Activated B cell treated with CpG ODN at 0.5 μM for 24 hours (primary cell): Measurements from ENCODE around the gene SLC39A12. TPM values are rescaled to one million over a fixed set of nuclear protein-coding genes. Genes with fewer than 3 reads are reported as not detected.
"Not testable (repeated sequence)": the region's sequence is repeated elsewhere in the genome, so short reads cannot be mapped to it uniquely, and the experiment has no call there.

Source experiments
- ATAC-seq: fragments of 200-7000 bp; cut with Tn5 transposase; one replicate; pipeline ENCODE4 v1.10.0; 2021; ENCODE audit warnings: low read depth, mild to moderate bottlenecking, moderate library complexity
- CTCF ChIA-PET: fragments of 350-600 bp; sonication (Branson Sonifier 250); formaldehyde crosslinking; loops from one replicate; lab custom pipeline; 2021; ENCODE audit warnings: antibody characterized with exemption; lab: Charles Lee
- POLR2A ChIA-PET: fragments of 350-600 bp; sonication (Branson Sonifier 250); formaldehyde crosslinking; loops from one replicate; lab custom pipeline; 2021; ENCODE audit warnings: antibody characterized with exemption; lab: Charles Lee
- DNase-seq: peaks from one replicate; pipeline ENCODE4 v3.0.0; 2022
- H3K27ac Mint-ChIP-seq: one replicate; pipeline ENCODE4 v1.8.0; 2020; ENCODE audit warnings: mixed read lengths
- H3K27me3 Mint-ChIP-seq: one replicate; pipeline ENCODE4 v1.8.0; 2021; ENCODE audit warnings: mixed read lengths
- H3K36me3 Mint-ChIP-seq: one replicate; pipeline ENCODE4 v1.8.0; 2021; ENCODE audit warnings: low read depth, mixed read lengths
- H3K4me1 Mint-ChIP-seq: one replicate; pipeline ENCODE4 v1.8.0; 2021; ENCODE audit warnings: mixed read lengths
- H3K4me3 Mint-ChIP-seq: one replicate; pipeline ENCODE4 v1.8.0; 2020; ENCODE audit warnings: mild to moderate bottlenecking, mixed read lengths
- H3K9me3 Mint-ChIP-seq: one replicate; pipeline ENCODE4 v1.8.0; 2020; ENCODE audit warnings: mixed read lengths
- intact Hi-C: fragments of 100-400 bp; cut with micrococcal nuclease; formaldehyde crosslinking; loops from one replicate; pipeline ENCODE4 v1.15.1; 2024
- total RNA-seq: library from RNA; stranded (reverse); gene quantifications from 2 replicates; pipeline ENCODE4 v1.2.3, GENCODE V29; 2022
- TF ChIP-seq, protein P1 (sequence below): fragments of 200-600 bp; IDR thresholded peaks from one replicate; pipeline ENCODE4 v1.8.0; 2022; ENCODE audit warnings: antibody characterized with exemption, mild to moderate bottlenecking

The SLC39A12 gene
- total RNA-seq, 1 donor from 2014 or later = not detected

DNA sequence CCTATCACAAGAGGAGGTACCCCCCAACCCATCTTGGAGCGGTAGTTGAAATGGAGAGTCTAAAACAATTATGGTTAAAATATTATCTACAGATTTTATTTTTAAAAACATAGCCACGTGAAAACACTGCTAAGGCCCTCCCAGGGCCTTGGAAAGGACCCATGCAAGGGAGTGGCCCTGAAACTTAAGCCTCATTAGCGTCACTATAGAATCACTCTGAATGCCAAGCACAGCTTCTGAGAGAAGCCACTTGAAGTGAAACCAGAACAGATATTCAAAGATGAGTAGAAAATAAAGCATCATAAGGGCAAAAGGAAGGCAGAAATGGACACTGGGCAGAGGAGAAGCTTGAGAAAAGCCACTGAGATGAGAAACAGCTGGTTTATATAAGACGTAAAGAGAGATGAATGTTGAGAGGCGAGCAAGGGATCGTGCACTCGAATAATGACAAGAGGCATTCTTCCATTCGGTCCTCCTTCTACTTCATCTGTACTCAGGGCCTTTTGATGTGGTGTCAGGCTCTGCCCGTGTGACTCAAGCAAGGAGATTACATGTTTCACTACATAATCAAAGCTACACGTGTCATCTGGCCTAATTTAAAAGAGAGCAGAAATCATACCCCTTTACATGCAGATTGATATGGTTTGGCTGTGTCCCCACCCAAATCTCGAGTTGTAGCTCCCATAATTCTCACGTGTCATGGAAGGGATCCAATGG is 33.4 kb upstream of the SLC39A12 start:
- Mint-ChIP-seq H3K4me3 (no peak overlapping the region), H3K27ac (no peak overlapping the region), H3K27me3 (no peaks in the 10 kb centered on the region), H3K9me3 (no peaks in the 10 kb centered on the region), H3K36me3 (no peaks in the 10 kb centered on the region), H3K4me1 (no peaks in the 10 kb centered on the region)
- intact Hi-C loops = no loop called here
- CTCF ChIA-PET = no interaction called here
- ATAC-seq = no peak
- DNase-seq = no peak
- POLR2A ChIA-PET = no interaction called here
- TF ChIP-seq, protein P1, sequence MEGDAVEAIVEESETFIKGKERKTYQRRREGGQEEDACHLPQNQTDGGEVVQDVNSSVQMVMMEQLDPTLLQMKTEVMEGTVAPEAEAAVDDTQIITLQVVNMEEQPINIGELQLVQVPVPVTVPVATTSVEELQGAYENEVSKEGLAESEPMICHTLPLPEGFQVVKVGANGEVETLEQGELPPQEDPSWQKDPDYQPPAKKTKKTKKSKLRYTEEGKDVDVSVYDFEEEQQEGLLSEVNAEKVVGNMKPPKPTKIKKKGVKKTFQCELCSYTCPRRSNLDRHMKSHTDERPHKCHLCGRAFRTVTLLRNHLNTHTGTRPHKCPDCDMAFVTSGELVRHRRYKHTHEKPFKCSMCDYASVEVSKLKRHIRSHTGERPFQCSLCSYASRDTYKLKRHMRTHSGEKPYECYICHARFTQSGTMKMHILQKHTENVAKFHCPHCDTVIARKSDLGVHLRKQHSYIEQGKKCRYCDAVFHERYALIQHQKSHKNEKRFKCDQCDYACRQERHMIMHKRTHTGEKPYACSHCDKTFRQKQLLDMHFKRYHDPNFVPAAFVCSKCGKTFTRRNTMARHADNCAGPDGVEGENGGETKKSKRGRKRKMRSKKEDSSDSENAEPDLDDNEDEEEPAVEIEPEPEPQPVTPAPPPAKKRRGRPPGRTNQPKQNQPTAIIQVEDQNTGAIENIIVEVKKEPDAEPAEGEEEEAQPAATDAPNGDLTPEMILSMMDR = no peak

DNA sequence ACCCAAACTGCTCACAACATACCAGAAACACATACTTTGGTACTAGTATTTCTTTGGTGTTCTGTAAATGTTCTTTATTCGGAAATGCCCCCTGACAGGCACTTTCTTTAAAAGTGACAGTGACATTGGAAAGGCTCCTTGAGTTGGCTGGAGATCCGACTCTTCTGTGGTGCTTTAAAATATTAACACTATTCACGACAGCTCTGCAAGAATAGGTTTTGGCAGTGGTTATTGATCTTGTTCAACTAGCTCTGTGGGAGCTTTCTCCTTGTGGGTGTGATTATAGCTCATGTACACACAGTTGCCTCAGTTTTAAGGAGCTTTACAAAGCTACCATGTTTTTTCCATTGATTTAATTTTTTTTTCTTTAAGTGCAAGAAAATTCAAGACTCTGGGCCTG is 30.3 kb upstream of the SLC39A12 start:
- ChIA-PET POLR2A (no interaction called here), CTCF (no interaction called here)
- TF ChIP-seq, protein P1 = no peak
- Mint-ChIP-seq H3K27ac (no peak overlapping the region), H3K36me3 (no peaks in the 10 kb centered on the region), H3K9me3 (no peaks in the 10 kb centered on the region), H3K27me3 (no peaks in the 10 kb centered on the region), H3K4me3 (no peak overlapping the region), H3K4me1 (no peaks in the 10 kb centered on the region)
- DNase-seq = no peak
- intact Hi-C loops = no loop called here
- no peak for ATAC-seq

DNA sequence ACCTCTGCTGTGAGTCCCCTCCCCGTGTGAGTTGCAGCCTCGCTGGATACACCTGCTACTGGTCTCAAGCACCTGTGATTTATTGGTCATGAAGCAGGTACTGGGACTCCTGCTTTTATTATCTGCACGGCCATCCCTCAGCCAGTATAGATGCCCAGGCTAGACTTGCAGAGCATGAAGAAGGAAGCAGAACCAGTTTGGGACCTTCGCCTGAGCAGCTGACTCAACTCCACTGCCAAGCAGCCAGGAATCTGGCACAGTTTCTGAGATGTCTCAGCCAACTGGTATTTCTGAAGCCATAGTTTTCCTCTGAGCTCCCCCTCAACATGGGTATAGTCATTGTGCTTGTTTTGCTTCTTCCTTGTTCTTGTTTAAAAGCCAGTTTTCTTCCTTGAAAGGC is 28.0 kb upstream of the SLC39A12 start:
- TF ChIP-seq, protein P1 = no peak
- ATAC-seq (no peak), DNase-seq (no peak)
- H3K4me3 Mint-ChIP-seq = no peak overlapping the region
- POLR2A ChIA-PET = no interaction called here
- no peaks in the 10 kb centered on the region for H3K27me3 Mint-ChIP-seq
- no peaks in the 10 kb centered on the region for H3K9me3 Mint-ChIP-seq
- H3K4me1 Mint-ChIP-seq = no peaks in the 10 kb centered on the region
- no peak overlapping the region for H3K27ac Mint-ChIP-seq
- intact Hi-C loops = no loop called here
- H3K36me3 Mint-ChIP-seq = no peaks in the 10 kb centered on the region
- CTCF ChIA-PET = no interaction called here

DNA sequence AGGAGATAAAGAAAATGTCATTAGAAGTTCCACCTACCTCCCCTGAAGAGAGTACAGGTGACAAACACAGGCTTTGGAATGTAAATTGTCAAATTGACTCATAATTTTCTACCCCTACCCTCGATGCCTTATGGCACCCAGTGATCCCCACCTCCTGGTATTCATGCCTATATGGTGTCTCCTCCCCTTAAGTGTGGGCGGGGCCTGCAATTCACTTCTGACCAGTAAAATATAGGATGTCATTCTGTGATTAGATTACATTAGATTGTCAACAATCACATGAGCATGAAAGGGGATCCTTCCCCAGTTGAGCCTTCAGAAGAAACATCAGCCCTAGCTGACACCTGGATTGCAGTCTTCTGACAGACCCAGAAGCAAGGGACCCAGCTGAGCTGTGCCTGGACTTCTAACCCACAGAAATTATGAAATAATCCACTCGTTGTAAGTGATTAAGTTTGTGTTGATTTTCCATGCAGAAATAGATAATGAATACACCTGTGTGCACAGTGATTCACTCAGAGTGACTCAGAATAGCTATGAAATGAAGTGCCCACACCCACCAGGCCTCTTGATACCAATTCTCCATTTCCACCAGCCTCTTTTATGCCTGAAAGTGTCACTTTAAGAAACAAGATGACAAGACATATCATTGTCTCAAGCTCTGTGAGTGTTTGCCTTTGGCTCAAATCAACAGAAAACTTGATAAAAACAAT is 8.5 kb upstream of the SLC39A12 start:
- CTCF ChIA-PET = no interaction called here
- Mint-ChIP-seq H3K4me3 (no peak overlapping the region), H3K9me3 (no peaks in the 10 kb centered on the region), H3K4me1 (no peaks in the 10 kb centered on the region), H3K27ac (no peak overlapping the region), H3K36me3 (no peaks in the 10 kb centered on the region), H3K27me3 (no peaks in the 10 kb centered on the region)
- ATAC-seq = no peak
- POLR2A ChIA-PET = no interaction called here
- intact Hi-C loops = no loop called here
- TF ChIP-seq, protein P1 = no peak
- DNase-seq = no peak

DNA sequence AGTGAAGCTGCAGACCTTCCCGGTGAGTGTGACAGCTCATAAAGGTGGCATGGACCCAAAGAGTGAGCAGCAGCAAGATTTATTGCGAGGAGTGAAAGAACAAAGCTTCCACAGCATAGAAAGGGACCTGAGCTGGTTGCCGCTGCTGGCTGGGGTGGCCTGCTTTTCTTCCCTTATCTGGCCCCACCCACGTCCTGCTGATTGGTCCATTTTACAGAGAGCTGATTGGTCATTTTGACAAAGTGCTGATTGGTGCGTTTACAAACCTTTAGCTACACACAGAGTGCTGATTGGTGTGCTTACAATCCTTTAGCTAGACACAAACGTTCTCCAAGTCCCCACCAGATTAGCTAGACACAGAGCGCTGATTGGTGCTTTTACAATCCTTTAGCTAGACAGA is 1.4 kb upstream of the SLC39A12 start:
- intact Hi-C loops, POLR2A ChIA-PET, H3K27me3 Mint-ChIP-seq, H3K4me1 Mint-ChIP-seq, DNase-seq, H3K9me3 Mint-ChIP-seq, H3K4me3 Mint-ChIP-seq, ATAC-seq, CTCF ChIA-PET, H3K36me3 Mint-ChIP-seq, H3K27ac Mint-ChIP-seq: not testable (repeated sequence)
